ENCODE data around the gene KCNQ1. TPM values are rescaled to one million over a fixed set of nuclear protein-coding genes. Genes with fewer than 3 reads are reported as not detected.

KCNQ1 gene
- total RNA-seq, 1 donor from 2014 or later, result 3.4 TPM

DNA sequence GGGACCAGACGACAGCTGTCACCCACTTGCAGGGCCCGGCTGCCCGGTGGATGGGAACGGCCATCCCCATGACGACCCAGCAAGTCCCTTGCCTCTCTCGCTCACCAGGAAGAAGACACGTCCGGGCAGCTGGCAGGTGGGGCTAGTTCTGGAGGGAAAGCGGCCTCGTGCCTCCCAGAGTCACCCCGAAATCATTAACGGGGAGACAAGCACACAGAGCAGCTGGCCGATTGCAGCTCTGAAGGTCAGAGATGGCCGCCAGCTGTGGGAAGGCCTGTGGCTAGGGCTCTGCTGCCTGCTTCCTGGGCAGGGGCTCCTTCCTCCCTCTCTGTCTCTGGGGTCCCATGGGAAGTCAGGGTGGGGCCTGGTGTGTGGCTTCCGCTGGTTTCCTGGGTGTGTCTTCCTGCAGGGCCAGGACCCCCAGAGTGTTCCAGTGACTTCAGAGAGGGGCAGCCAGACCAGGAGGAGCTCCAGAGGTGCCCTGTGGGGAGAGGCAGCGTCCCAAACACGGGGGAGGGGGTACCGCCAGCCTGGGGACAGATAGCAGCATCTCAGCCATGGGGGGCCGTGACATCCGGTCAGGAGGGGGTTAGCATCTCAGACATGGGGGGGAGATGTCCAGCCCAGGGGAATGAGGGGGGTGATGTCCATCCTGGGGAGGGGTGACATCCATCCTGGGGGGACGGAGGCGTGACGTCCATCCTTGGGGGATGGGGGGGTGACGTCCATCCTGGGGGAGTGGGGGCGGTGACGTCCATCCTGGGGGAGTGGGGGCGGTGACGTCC, 114.9 kb downstream of the KCNQ1 start:
- no peaks in the 10 kb centered on the region for H3K4me1 Mint-ChIP-seq (ENCODE audit: low read depth)

DNA sequence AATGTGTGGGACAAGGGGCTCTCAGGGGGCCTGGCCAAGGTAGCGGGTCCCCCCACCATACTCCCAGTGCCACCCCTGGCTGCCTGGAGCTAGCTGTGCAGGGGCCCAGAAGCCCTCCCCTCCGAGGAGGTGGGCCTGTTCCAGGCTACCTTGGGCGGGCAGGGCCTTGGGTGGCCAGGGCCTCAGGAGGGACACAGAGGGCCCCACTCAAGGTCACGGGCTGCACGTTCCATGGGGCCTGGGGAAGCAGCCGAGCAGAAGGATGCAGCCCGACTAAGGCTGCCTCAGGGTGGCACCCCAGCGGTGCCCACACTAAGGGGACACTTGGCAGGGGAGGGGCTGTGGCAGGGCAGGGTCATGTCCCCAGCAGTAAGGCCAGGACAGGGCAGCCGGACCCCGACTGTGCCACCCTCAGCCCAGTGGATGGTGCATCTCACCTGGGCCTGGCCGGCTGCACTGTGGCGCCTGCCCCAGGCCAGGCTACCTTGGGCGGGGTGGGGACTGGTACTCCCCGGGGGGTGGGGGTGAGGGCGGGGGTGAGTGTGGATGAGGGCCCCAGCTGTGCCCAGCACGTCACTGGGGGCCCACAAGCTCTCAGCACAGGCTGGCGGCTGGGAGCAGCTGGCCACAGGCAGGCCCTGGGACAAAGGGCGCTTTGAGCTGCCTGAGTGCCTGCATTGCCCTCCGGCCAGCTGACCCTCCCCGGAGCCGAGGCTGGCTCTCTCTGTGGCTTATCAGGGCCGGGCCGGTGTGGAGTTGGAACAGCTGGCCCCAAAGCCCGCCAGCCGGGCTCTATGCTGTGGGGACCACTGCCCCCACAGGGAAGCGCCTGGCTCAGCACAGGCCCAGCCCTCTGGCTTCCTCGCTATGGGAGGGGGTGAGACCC, 117.1 kb downstream of the KCNQ1 start:
- DNase-seq (ENCODE audit: low spot score), result no peak
- H3K27ac Mint-ChIP-seq, result no peak overlapping the region
- H3K27me3 Mint-ChIP-seq (ENCODE audit: low read depth), result no peaks in the 10 kb centered on the region
- H3K4me3 Mint-ChIP-seq (ENCODE audit: low read depth), result no peak overlapping the region
- intact Hi-C loops (cut with micrococcal nuclease), result no loop called here
- no peaks in the 10 kb centered on the region for H3K4me1 Mint-ChIP-seq (ENCODE audit: low read depth)
- no peaks in the 10 kb centered on the region for H3K9me3 Mint-ChIP-seq
- H3K36me3 Mint-ChIP-seq (ENCODE audit: low read depth), result no peaks in the 10 kb centered on the region

More for the DNA sequence above, 114.9 kb downstream of the KCNQ1 start:
- H3K27me3 Mint-ChIP-seq (ENCODE audit: low read depth), result no peaks in the 10 kb centered on the region
- intact Hi-C loops (cut with micrococcal nuclease), result no loop called here
- no peak overlapping the region for H3K27ac Mint-ChIP-seq
- H3K4me3 Mint-ChIP-seq (ENCODE audit: low read depth), result no peak overlapping the region
- no peaks in the 10 kb centered on the region for H3K36me3 Mint-ChIP-seq (ENCODE audit: low read depth)
- no peak for DNase-seq (ENCODE audit: low spot score)
- no peaks in the 10 kb centered on the region for H3K9me3 Mint-ChIP-seq

DNA sequence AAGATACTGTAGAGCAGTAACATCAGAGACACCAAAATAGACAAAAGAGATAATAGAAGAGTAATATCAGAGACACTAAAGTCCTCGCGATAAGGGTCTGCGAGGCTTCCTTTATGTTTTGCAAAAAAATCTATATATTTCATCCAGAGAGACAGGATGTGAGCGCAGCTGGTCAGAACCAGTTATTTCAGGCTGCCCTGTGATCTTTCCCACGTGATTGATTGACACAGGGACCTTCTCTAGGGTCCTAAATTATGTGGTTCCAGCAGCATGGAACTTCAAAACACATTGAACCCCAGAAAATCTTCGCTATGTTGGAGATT, 118.0 kb downstream of the KCNQ1 start:
- no peak for DNase-seq (ENCODE audit: low spot score)
- intact Hi-C loops (cut with micrococcal nuclease), result no loop called here
- H3K4me1 Mint-ChIP-seq (ENCODE audit: low read depth), result no peaks in the 10 kb centered on the region
- no peaks in the 10 kb centered on the region for H3K9me3 Mint-ChIP-seq
- no peak overlapping the region for H3K4me3 Mint-ChIP-seq (ENCODE audit: low read depth)
- no peak overlapping the region for H3K27ac Mint-ChIP-seq
- H3K36me3 Mint-ChIP-seq (ENCODE audit: low read depth), result no peaks in the 10 kb centered on the region
- H3K27me3 Mint-ChIP-seq (ENCODE audit: low read depth), result no peaks in the 10 kb centered on the region

DNA sequence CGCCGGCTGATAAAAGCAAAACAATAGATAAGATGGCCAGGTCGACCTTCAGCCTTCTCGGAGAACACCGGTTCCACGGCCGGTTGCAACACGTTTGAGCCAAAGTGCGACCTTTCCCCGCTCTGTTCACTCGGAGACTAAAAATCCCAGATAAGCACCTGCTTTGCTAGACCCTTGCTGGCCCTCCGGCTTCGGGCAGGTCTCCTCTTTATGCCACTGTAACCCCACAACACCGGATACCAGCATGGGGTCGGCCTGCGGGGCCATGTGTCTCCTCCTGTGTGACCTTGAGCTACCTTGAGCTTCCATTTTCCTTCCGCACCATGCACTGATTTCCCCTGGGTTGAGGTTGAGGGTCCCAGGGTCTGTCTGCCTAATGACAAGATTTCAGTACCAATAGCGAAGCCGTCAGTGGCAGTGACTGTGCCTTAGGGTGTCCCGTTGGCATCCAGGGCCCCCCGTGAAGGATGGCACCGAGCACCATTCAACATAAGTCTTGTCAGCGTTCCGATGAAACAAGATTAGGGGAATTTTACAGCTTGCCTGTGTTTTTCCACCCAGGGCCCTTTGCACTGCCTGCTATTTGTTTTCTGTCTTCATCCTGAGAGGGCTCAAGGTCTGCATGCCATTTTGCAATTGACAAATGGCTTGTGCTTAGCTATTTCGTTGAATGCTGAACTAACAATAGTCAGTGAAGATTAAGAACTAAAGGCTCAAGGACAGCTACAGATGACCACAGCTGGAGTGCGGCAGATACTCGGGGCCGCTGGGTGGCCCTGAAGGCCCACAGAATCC, 118.6 kb downstream of the KCNQ1 start:
- no peaks in the 10 kb centered on the region for H3K4me1 Mint-ChIP-seq (ENCODE audit: low read depth)
- H3K27ac Mint-ChIP-seq, result no peak overlapping the region
- no peaks in the 10 kb centered on the region for H3K9me3 Mint-ChIP-seq
- H3K4me3 Mint-ChIP-seq (ENCODE audit: low read depth), result no peak overlapping the region
- DNase-seq (ENCODE audit: low spot score), result no peak
- no peaks in the 10 kb centered on the region for H3K27me3 Mint-ChIP-seq (ENCODE audit: low read depth)
- no peaks in the 10 kb centered on the region for H3K36me3 Mint-ChIP-seq (ENCODE audit: low read depth)
- intact Hi-C loops (cut with micrococcal nuclease), result no loop called here

DNA sequence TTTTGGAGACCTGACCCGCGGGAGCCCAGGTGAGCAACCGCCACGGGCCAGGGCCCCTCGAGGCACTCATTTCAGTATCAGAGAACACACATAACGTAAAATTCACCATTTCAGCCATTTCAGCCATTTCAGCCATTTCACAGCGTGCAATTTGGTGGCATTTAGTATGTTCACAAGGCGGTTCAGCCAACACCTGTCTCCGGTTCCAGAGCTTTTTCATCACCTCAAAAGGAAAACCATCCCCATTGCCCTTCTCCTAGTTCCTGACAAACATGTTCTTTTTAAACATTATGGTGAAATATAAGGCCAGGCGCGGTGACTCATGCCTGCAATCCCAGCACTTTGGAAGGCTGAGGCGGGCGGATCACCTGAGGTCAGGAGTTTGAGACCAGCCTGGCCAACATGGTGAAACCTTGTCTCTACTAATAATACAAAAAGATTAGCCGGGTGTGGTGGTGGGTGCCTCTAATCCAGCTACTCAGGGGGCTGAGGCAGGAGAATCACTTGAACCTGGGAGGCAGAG, 119.3 kb downstream of the KCNQ1 start:
- no peak for DNase-seq (ENCODE audit: low spot score)
- H3K27ac Mint-ChIP-seq, result no peak overlapping the region
- intact Hi-C loops (cut with micrococcal nuclease), result no loop called here
- H3K4me3 Mint-ChIP-seq (ENCODE audit: low read depth), result no peak overlapping the region
- H3K27me3 Mint-ChIP-seq (ENCODE audit: low read depth), result no peaks in the 10 kb centered on the region
- no peaks in the 10 kb centered on the region for H3K9me3 Mint-ChIP-seq
- H3K4me1 Mint-ChIP-seq (ENCODE audit: low read depth), result no peaks in the 10 kb centered on the region
- H3K36me3 Mint-ChIP-seq (ENCODE audit: low read depth), result no peaks in the 10 kb centered on the region

DNA sequence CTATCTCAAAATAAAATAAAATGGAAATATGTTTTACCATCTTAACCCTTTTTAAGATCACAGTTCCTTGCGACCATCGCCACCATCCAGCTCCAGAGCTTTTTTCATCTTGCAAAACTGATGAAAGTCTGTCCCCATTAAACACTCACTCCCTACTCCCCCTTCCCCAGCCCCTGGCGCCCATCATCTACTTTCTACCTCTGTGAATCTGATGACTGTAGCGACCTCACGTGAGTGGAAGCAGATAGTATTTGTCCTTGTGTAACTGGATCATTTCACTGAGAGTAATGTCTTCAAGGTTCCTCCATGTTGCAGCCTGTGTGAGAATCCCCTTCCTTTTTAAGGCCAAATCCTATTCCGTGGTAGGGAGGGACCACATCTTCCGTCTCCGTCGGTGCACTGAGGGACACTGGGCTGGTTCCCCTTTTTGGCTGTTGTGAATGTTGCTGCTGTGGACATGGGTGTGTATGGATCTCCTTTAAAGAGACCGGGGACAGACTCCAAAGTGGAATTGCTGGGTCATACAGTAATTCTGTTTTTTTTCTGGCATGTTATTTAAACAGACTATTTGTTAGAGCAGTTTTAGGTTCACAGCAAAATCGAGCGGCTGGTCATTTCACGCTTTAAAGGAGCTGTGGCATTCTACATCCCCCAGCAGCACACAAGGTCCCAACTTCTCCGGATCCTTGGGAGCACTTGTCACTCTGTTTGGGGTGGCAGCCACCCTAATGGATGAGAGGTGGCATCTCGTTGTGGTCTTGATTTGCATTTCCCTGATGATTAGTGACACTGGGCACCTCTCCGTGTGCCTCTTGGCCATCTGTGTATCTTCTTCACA, 120.0 kb downstream of the KCNQ1 start:
- Mint-ChIP-seq H3K27ac (no peak overlapping the region), H3K9me3 (no peaks in the 10 kb centered on the region), H3K27me3 (ENCODE audit: low read depth) (no peaks in the 10 kb centered on the region), H3K36me3 (ENCODE audit: low read depth) (no peaks in the 10 kb centered on the region), H3K4me1 (ENCODE audit: low read depth) (no peaks in the 10 kb centered on the region), H3K4me3 (ENCODE audit: low read depth) (no peak overlapping the region)
- intact Hi-C loops (cut with micrococcal nuclease), result no loop called here
- no peak for DNase-seq (ENCODE audit: low spot score)

DNA sequence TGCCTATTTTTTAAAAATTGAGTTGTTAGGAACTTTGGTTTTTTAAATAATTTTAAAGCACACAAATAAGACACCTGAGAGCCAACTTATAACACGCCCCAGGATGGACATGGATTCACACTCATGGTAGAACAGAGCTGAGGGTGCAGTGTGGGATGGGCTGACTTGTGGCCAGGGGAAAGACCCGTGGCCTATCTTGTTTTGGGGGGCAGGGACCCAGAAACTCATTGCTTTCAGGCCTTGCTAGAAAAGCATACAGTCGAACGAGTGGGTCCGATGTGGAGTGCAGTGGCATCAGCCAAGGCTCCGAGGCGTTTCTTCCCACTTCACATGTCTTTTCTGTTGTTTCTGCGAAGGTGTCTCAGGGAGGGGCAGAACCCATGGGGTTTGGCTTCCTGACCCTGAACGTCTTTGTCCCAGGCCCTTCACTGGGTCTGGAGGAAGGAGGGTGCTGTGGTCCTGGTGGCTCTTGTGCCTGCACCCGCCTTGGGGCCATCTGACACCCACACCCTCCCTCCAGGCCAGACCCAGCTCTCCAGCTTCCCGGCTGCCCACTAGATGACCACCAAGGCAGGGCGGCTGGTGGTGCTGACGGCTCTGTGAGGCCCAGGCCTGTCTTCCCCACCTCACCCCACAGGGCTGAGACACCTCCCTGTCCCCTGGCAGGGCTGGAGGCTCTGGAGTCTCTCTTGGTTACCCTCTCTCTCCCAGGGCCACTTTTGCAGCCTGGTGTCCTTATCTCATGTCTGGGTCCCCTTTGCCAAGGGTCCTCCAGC, 120.8 kb downstream of the KCNQ1 start:
- H3K9me3 Mint-ChIP-seq, result no peaks in the 10 kb centered on the region
- DNase-seq (ENCODE audit: low spot score), result no peak
- no peaks in the 10 kb centered on the region for H3K36me3 Mint-ChIP-seq (ENCODE audit: low read depth)
- no peaks in the 10 kb centered on the region for H3K27me3 Mint-ChIP-seq (ENCODE audit: low read depth)
- no peak overlapping the region for H3K4me3 Mint-ChIP-seq (ENCODE audit: low read depth)
- no peaks in the 10 kb centered on the region for H3K4me1 Mint-ChIP-seq (ENCODE audit: low read depth)
- no peak overlapping the region for H3K27ac Mint-ChIP-seq
- intact Hi-C loops (cut with micrococcal nuclease), result no loop called here

DNA sequence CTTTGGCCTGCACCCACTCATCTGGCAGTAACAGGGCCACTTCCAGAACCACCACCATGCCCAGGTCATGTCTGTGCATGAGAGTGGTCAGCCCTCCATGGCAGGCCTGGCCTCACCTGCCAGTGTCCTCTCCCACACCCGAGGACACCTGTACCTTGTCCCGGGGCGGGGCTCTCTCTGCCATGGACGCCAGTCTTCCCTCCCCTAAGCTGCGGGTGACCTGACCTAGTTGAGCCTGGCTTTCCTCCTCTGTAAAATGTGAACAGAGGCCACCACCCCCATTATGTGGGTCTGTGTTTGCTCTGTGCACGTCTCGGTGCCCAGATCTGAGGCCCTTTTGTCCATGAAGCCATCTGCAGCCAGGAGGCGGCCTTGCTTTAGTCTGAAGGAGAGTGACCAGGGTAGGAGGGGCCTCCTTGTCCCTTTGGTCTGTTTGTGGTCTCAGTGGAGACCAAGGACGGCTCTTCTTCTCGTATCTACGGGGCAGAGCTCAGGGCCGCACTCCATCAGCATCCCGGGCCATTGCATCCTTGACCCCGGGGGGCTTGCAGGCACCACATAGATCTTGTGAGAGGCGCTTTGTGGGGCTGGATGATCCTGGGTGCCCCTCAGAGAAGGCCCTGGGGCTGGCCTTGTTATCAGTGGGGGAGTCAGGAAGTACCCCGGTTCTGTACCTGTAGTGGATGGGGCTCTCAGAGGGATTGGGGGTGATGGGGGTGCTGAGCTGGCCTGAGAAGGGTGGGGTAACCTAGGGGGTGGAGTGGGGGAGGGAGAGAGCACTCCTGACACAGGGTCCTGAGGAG, 121.6 kb downstream of the KCNQ1 start:
- no peaks in the 10 kb centered on the region for H3K9me3 Mint-ChIP-seq
- DNase-seq (ENCODE audit: low spot score), result no peak
- intact Hi-C loops (cut with micrococcal nuclease), result no loop called here
- no peak overlapping the region for H3K27ac Mint-ChIP-seq
- no peaks in the 10 kb centered on the region for H3K27me3 Mint-ChIP-seq (ENCODE audit: low read depth)
- no peaks in the 10 kb centered on the region for H3K36me3 Mint-ChIP-seq (ENCODE audit: low read depth)
- no peak overlapping the region for H3K4me3 Mint-ChIP-seq (ENCODE audit: low read depth)
- H3K4me1 Mint-ChIP-seq (ENCODE audit: low read depth), result no peaks in the 10 kb centered on the region

DNA sequence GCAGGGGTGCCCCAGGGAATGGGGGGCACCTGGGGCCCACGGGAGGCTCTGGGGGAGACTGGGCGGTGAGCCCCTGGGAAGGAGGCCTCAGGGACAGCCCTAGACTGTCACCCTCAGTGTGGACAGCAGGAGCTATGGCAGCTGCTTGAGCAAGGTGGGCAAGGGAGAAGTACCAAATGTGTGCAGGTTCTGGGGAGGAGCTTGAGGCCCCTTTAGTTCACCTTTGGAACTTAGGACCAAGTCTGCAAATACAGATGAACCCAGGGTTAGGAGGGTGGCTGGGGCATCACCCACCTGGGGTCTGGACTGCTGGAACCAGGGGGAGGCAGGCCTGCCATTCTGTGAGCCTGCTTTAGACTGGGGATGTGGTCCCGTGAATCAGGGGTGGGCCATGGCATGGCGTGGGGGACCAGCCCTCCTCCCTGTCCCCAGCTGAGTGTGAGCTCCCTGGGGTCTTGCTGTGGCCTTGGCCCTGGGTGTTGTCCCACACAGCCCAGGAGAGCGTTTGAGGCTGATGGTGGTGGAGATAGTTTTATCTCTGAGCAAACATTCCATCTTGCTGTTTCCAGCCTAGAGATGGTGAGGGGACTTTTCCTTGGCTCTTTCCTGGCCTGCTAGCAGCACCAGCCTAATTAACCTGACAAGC, 122.3 kb downstream of the KCNQ1 start:
- Mint-ChIP-seq H3K27me3 (ENCODE audit: low read depth) (no peaks in the 10 kb centered on the region), H3K4me3 (ENCODE audit: low read depth) (no peak overlapping the region), H3K9me3 (no peaks in the 10 kb centered on the region), H3K4me1 (ENCODE audit: low read depth) (no peaks in the 10 kb centered on the region), H3K36me3 (ENCODE audit: low read depth) (no peaks in the 10 kb centered on the region), H3K27ac (no peak overlapping the region)
- no peak for DNase-seq (ENCODE audit: low spot score)
- intact Hi-C loops (cut with micrococcal nuclease), result no loop called here

DNA sequence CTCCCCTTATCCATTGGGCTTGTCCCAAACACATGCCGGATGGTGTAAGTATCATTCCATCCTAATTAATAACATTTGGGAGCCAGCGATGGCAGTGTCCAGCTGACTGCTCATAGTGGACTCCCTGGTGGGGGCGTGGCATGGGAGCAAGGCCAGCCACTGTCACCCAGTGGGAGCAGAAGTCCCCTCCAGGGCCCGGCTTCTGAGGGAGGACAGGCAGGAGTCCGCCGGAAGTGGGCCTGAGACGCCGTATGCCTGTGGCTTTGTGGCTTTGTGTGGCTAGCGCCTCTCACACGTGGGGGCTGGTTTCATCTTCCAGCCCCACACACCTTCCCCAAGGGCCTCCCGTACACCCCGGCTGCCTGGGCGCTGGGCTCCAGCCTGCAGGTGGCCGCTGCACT, 124.5 kb downstream of the KCNQ1 start:
- Mint-ChIP-seq H3K27me3 (ENCODE audit: low read depth) (no peaks in the 10 kb centered on the region), H3K4me1 (ENCODE audit: low read depth) (no peaks in the 10 kb centered on the region), H3K4me3 (ENCODE audit: low read depth) (no peak overlapping the region), H3K27ac (no peak overlapping the region), H3K36me3 (ENCODE audit: low read depth) (no peaks in the 10 kb centered on the region), H3K9me3 (no peaks in the 10 kb centered on the region)
- intact Hi-C loops (cut with micrococcal nuclease), result no loop called here
- DNase-seq (ENCODE audit: low spot score), result no peak
